ENCODE measurements around the gene EIF4E. TPM values are rescaled to one million over a fixed set of nuclear protein-coding genes. Genes with fewer than 3 reads are reported as not detected.
A peak's percentile ranks its signal among the peaks of the same experiment; 100 is the strongest.
"Not testable (repeated sequence)": the region's sequence is repeated elsewhere in the genome, so short reads cannot be mapped to it uniquely, and the experiment has no call there.

Gene EIF4E
- total RNA-seq, 5 donors from 2014 or later (not counting 1 experiment from before 2014, with no cell fraction given) = 39.4 to 60.6 (median 56.4) TPM

- ChIA-PET POLR2A (interaction anchor here (0.5 to 0.6 kb wide), 2 partner anchors 10 to 27 kb away, joined by 3 to 15 read pairs; no protein-coding TSS in a partner anchor), CTCF (interaction anchor here in 1 of 2 donors (0.6 kb wide), 1 partner anchor 229 kb away, joined by 4 read pairs; no protein-coding TSS in a partner anchor)
- Mint-ChIP-seq H3K27me3 (no peaks in the 10 kb centered on the region), H3K4me3 (no peak overlapping the region), H3K27ac (no peak overlapping the region), H3K36me3 (no peaks in the 10 kb centered on the region), H3K9me3 (no peaks in the 10 kb centered on the region), H3K4me1 (peaks cover 9 to 14% (median 10%) of the 10 kb centered on the region in 3 donors)
- Histone ChIP-seq H3K27ac (ENCODE audit: low read length) (no peak overlapping the region), H3K4me1 (ENCODE audit: control insufficient read depth in 1 of 2, extremely low read depth in 1 of 2, insufficient read depth in 2 of 2, low read length in 2 of 2) (no peaks in the 10 kb centered on the region), H3K9me3 (no peaks in the 10 kb centered on the region), H3K4me3 (ENCODE audit: control insufficient read depth in 1 of 2, extremely low read depth in 1 of 2, low read length in 1 of 2) (no peak overlapping the region), H3K27me3 (replicated peaks in 1 of 2; ENCODE audit: control insufficient read depth in 2 of 2, extremely low read depth in 1 of 2, insufficient read depth in 2 of 2, low read length in 1 of 2) (no peaks in the 10 kb centered on the region), H3K36me3 (ENCODE audit: control insufficient read depth in 2 of 2, extremely low read depth in 1 of 2, insufficient read depth in 1 of 2, low read length in 1 of 2) (no peaks in the 10 kb centered on the region)
- DNase-seq = no peak
- ATAC-seq (replicated peaks in 1 of 4) = no peak
- WGBS (ENCODE audit: insufficient coverage) = no CpG with 5 or more reads among the region's 2 CpGs
These were observed 9.2 kb upstream of the EIF4E start for GRCh38 chr4:98937986-98938720.

DNA sequence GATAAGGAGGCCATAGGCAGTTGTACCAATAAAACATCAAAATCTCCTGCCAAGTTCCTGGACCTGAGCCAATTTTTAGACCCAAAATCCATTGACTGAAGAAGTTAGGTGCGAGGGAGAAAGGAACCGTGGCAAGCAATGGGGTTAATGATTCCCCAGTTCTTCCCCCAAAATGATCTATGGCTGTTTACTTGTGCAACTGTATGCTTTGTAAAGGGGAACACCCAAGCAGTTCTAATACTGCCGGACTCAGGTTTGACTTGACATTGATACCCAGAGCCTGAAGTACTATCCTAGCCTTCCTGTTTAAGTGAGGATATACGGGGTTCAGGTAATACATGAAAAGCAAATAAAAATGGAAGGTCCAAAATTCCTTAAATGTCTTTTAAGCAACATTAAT, 6.7 kb upstream of the EIF4E start:
- H3K4me1 Mint-ChIP-seq = peaks cover 9 to 23% (median 11%) of the 10 kb centered on the region in 3 donors
- ATAC-seq (replicated peaks in 1 of 4) = no peak
- POLR2A ChIA-PET = no interaction called here

DNA sequence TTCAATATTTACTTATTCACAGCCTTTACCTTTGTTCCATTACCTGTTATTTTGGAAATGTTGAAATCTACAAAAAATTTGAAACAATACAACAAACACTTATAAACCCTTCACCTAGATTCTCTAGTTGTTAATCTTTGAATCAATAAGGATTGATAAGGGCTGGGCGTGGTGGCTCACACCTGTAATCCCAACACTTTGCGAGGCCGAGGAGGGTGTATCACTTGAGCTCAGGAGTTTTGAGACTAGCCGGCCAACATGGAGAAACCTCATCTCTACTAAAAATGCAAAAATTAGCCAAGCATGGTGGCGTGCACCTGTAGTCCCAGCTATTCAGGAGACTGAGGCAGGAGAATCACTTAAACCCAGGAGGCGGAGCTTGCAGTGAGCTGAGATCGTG, 5.9 kb upstream of the EIF4E start:
- H3K9me3 ChIP-seq; POLR2A ChIA-PET; H3K27me3 ChIP-seq (replicated peaks in 1 of 2; ENCODE audit: control insufficient read depth in 2 of 2, extremely low read depth in 1 of 2, insufficient read depth in 2 of 2, low read length in 1 of 2); ATAC-seq (replicated peaks in 1 of 4); H3K27ac ChIP-seq (ENCODE audit: low read length); H3K36me3 Mint-ChIP-seq; H3K9me3 Mint-ChIP-seq; H3K4me1 ChIP-seq (ENCODE audit: control insufficient read depth in 1 of 2, extremely low read depth in 1 of 2, insufficient read depth in 2 of 2, low read length in 2 of 2); DNase-seq; H3K4me3 ChIP-seq (ENCODE audit: control insufficient read depth in 1 of 2, extremely low read depth in 1 of 2, low read length in 1 of 2); CTCF ChIA-PET; H3K27me3 Mint-ChIP-seq; H3K4me3 Mint-ChIP-seq; H3K27ac Mint-ChIP-seq; H3K36me3 ChIP-seq (ENCODE audit: control insufficient read depth in 2 of 2, extremely low read depth in 1 of 2, insufficient read depth in 1 of 2, low read length in 1 of 2): not testable (repeated sequence)
- peaks cover 17 to 31% (median 17%) of the 10 kb centered on the region in 3 donors for H3K4me1 Mint-ChIP-seq
- WGBS (ENCODE audit: insufficient coverage) = 100% methylated on average over 5 of the region's 7 CpGs

More for the DNA sequence above, 6.7 kb upstream of the EIF4E start:
- H3K36me3 ChIP-seq (ENCODE audit: control insufficient read depth in 2 of 2, extremely low read depth in 1 of 2, insufficient read depth in 1 of 2, low read length in 1 of 2) = no peaks in the 10 kb centered on the region
- no peak overlapping the region for H3K4me3 ChIP-seq (ENCODE audit: control insufficient read depth in 1 of 2, extremely low read depth in 1 of 2, low read length in 1 of 2)
- no peaks in the 10 kb centered on the region for H3K27me3 ChIP-seq (replicated peaks in 1 of 2; ENCODE audit: control insufficient read depth in 2 of 2, extremely low read depth in 1 of 2, insufficient read depth in 2 of 2, low read length in 1 of 2)
- no peaks in the 10 kb centered on the region for H3K9me3 ChIP-seq
- CTCF ChIA-PET = no interaction called here
- no CpG with 5 or more reads among the region's 4 CpGs for WGBS (ENCODE audit: insufficient coverage)
- no peaks in the 10 kb centered on the region for H3K4me1 ChIP-seq (ENCODE audit: control insufficient read depth in 1 of 2, extremely low read depth in 1 of 2, insufficient read depth in 2 of 2, low read length in 2 of 2)
- Mint-ChIP-seq H3K4me3 (no peak overlapping the region), H3K27me3 (no peaks in the 10 kb centered on the region), H3K9me3 (no peaks in the 10 kb centered on the region), H3K27ac (no peak overlapping the region), H3K36me3 (no peaks in the 10 kb centered on the region)
- no peak overlapping the region for H3K27ac ChIP-seq (ENCODE audit: low read length)
- DNase-seq = no peak

- Mint-ChIP-seq H3K27ac (no peak overlapping the region), H3K4me3 (no peak overlapping the region), H3K9me3 (no peaks in the 10 kb centered on the region), H3K27me3 (no peaks in the 10 kb centered on the region), H3K36me3 (no peaks in the 10 kb centered on the region), H3K4me1 (peaks cover 24 to 38% (median 25%) of the 10 kb centered on the region in 3 donors)
- Histone ChIP-seq H3K27ac (ENCODE audit: low read length) (no peak overlapping the region), H3K4me1 (ENCODE audit: control insufficient read depth in 1 of 2, extremely low read depth in 1 of 2, insufficient read depth in 2 of 2, low read length in 2 of 2) (peaks cover 3 to 9% of the 10 kb centered on the region in 2 experiments), H3K27me3 (replicated peaks in 1 of 2; ENCODE audit: control insufficient read depth in 2 of 2, extremely low read depth in 1 of 2, insufficient read depth in 2 of 2, low read length in 1 of 2) (no peaks in the 10 kb centered on the region), H3K4me3 (ENCODE audit: control insufficient read depth in 1 of 2, extremely low read depth in 1 of 2, low read length in 1 of 2) (no peak overlapping the region), H3K9me3 (no peaks in the 10 kb centered on the region), H3K36me3 (ENCODE audit: control insufficient read depth in 2 of 2, extremely low read depth in 1 of 2, insufficient read depth in 1 of 2, low read length in 1 of 2) (no peaks in the 10 kb centered on the region)
- ChIA-PET CTCF (interaction anchor here in 1 of 2 donors (0.6 to 1.1 kb wide), 2 partner anchors 10 to 53 kb away, joined by 3 to 6 read pairs; no protein-coding TSS in a partner anchor), POLR2A (interaction anchor here in 1 of 2 donors (0.6 kb wide), 1 partner anchor 666 kb away, joined by 3 read pairs; no protein-coding TSS in a partner anchor)
- 63% methylated on average over 1 of the region's 3 CpGs for whole genome bisulfite sequencing (ENCODE audit: insufficient coverage)
- ATAC-seq (replicated peaks in 1 of 4) = no peak
- DNase-seq = no peak
These were observed 3.6 kb upstream of the EIF4E start for GRCh38 chr4:98932539-98932938.

GRCh38 chr4:98930311-98930865, 1.5 kb upstream of the EIF4E start:
- ATAC-seq (replicated peaks in 1 of 4) (no peak), DNase-seq (peak in 1 of 35 experiments; percentile 8)
- 100% methylated on average over 1 of the region's 2 CpGs for WGBS (ENCODE audit: insufficient coverage)
- Histone ChIP-seq H3K9me3 (no peaks in the 10 kb centered on the region), H3K27me3 (replicated peaks in 1 of 2; ENCODE audit: control insufficient read depth in 2 of 2, extremely low read depth in 1 of 2, insufficient read depth in 2 of 2, low read length in 1 of 2) (no peaks in the 10 kb centered on the region), H3K4me1 (ENCODE audit: control insufficient read depth in 1 of 2, extremely low read depth in 1 of 2, insufficient read depth in 2 of 2, low read length in 2 of 2) (peaks cover 11 to 20% of the 10 kb centered on the region in 2 experiments), H3K4me3 (ENCODE audit: control insufficient read depth in 1 of 2, extremely low read depth in 1 of 2, low read length in 1 of 2) (no peak overlapping the region), H3K27ac (ENCODE audit: low read length) (peak overlapping the region; percentile 84), H3K36me3 (ENCODE audit: control insufficient read depth in 2 of 2, extremely low read depth in 1 of 2, insufficient read depth in 1 of 2, low read length in 1 of 2) (no peaks in the 10 kb centered on the region)
- H3K4me3 Mint-ChIP-seq = peak overlapping the region; percentile 94 to 99 (median 99)
- H3K27me3 Mint-ChIP-seq = no peaks in the 10 kb centered on the region
- peak overlapping the region; percentile 92 to 97 for H3K27ac Mint-ChIP-seq
- ChIA-PET CTCF (interaction anchor here in 1 of 2 donors (4.1 kb wide), 1 partner anchor 65 kb away, joined by 46 read pairs; the partner anchor contains the start of gene METAP1), POLR2A (no interaction called here)
- H3K9me3 Mint-ChIP-seq = no peaks in the 10 kb centered on the region
- peaks cover 23 to 42% (median 36%) of the 10 kb centered on the region in 3 donors for H3K4me1 Mint-ChIP-seq
- H3K36me3 Mint-ChIP-seq = peaks cover 11% of the 10 kb centered on the region
